Activated naive CD4-positive, alpha-beta T cell treated with anti-CD3 and anti-CD28 coated beads, Interleukin-2, amount 50 U/mL, for 72 hours (primary cell): ENCODE results near the gene SSR4. TPM values are rescaled to one million over a fixed set of nuclear protein-coding genes. Genes with fewer than 3 reads are reported as not detected.
A peak's percentile ranks its signal among the peaks of the same experiment; 100 is the strongest.

ENCODE experiments used
- ATAC-seq, 2 donors: fragments of 150-1000 bp; cut with Tn5 transposase; 2 replicates each; pipeline ENCODE4 v1.10.0; 2021; ENCODE audit warnings: mild to moderate bottlenecking in 2 of 2, moderate library complexity in 2 of 2
- DNase-seq, 2 donors: peaks; one replicate each; pipeline ENCODE4 v3.0.0; 2021 to 2022; ENCODE audit warnings: low spot score in 2 of 2
- H3K27ac Mint-ChIP-seq, 2 donors: one replicate each; pipeline ENCODE4 v1.8.0; 2022; ENCODE audit warnings: mild to moderate bottlenecking in 2 of 2, mixed read lengths in 2 of 2
- H3K36me3 Mint-ChIP-seq, 2 donors: one replicate each; pipeline ENCODE4 v1.8.0; 2022; ENCODE audit warnings: mixed read lengths in 2 of 2
- H3K9me3 Mint-ChIP-seq, 2 donors: one replicate each; pipeline ENCODE4 v1.8.0; 2022; ENCODE audit warnings: mixed read lengths in 2 of 2
- total RNA-seq, 2 donors: library from RNA; stranded (reverse); gene quantifications; one replicate each; pipeline ENCODE4 v1.2.3, GENCODE V29; 2022

Gene SSR4
- total RNA-seq, 2 donors from 2014 or later, result 142 to 156 TPM

GRCh38 chrX:153776120-153776599, 18.3 kb upstream of the SSR4 start:
- ATAC-seq (no peak), DNase-seq (no peak)
- Mint-ChIP-seq H3K9me3 (no peaks in the 10 kb centered on the region), H3K36me3 (no peaks in the 10 kb centered on the region), H3K27ac (no peak overlapping the region)

- no peaks in the 10 kb centered on the region for H3K36me3 Mint-ChIP-seq
- H3K9me3 Mint-ChIP-seq, result no peaks in the 10 kb centered on the region
- no peak for DNase-seq
- ATAC-seq, result peak in 1 of 2 donors; percentile 44
- H3K27ac Mint-ChIP-seq, result no peak overlapping the region
These were observed 17.8 kb upstream of the SSR4 start for GRCh38 chrX:153776611-153777045.

GRCh38 chrX:153777261-153778090, 17.0 kb upstream of the SSR4 start:
- Mint-ChIP-seq H3K9me3 (no peaks in the 10 kb centered on the region), H3K27ac (no peak overlapping the region), H3K36me3 (no peaks in the 10 kb centered on the region)
- ATAC-seq (no peak), DNase-seq (no peak)

GRCh38 chrX:153778181-153778580, 16.3 kb upstream of the SSR4 start:
- Mint-ChIP-seq H3K36me3 (no peaks in the 10 kb centered on the region), H3K9me3 (no peaks in the 10 kb centered on the region), H3K27ac (no peak overlapping the region)
- no peak for DNase-seq
- ATAC-seq, result no peak

- Mint-ChIP-seq H3K36me3 (no peaks in the 10 kb centered on the region), H3K9me3 (no peaks in the 10 kb centered on the region), H3K27ac (no peak overlapping the region)
- ATAC-seq, result no peak
- DNase-seq, result no peak
These were observed 15.8 kb upstream of the SSR4 start for GRCh38 chrX:153778684-153779101.

- peak overlapping the region in 1 of 2 donors; percentile 88 for H3K27ac Mint-ChIP-seq
- no peaks in the 10 kb centered on the region for H3K9me3 Mint-ChIP-seq
- ATAC-seq, result no peak
These were observed 14.4 kb upstream of the SSR4 start for GRCh38 chrX:153779891-153780677.

GRCh38 chrX:153780678-153781427, 13.6 kb upstream of the SSR4 start, which contains the start of gene SRPK3:
Gene SRPK3, plus strand, starts transcription at chrX:153781041. Its CDS starts 46 bp downstream, at chrX:153781087.
- H3K9me3 Mint-ChIP-seq, result no peaks in the 10 kb centered on the region
- ATAC-seq, result no peak
- no peaks in the 10 kb centered on the region for H3K36me3 Mint-ChIP-seq
- H3K27ac Mint-ChIP-seq, result peak within 1 kb of the TSS in 1 of 2 donors; percentile 88
- DNase-seq, result no peak

More at GRCh38 chrX:153779891-153780677, 14.4 kb upstream of the SSR4 start:
- H3K36me3 Mint-ChIP-seq, result no peaks in the 10 kb centered on the region
- DNase-seq, result no peak

GRCh38 chrX:153781428-153782047, 12.9 kb upstream of the SSR4 start:
- H3K36me3 Mint-ChIP-seq, result no peaks in the 10 kb centered on the region
- DNase-seq, result no peak
- H3K9me3 Mint-ChIP-seq, result no peaks in the 10 kb centered on the region
- no peak for ATAC-seq
- H3K27ac Mint-ChIP-seq, result no peak overlapping the region

- ATAC-seq, result peak in 1 of 2 donors; percentile 23
These were observed 12.2 kb upstream of the SSR4 start for GRCh38 chrX:153782313-153782712.

GRCh38 chrX:153782871-153783270, 11.6 kb upstream of the SSR4 start:
- Mint-ChIP-seq H3K36me3 (no peaks in the 10 kb centered on the region), H3K27ac (no peak overlapping the region), H3K9me3 (no peaks in the 10 kb centered on the region)
- ATAC-seq (no peak), DNase-seq (no peak)

More at GRCh38 chrX:153782313-153782712, 12.2 kb upstream of the SSR4 start:
- Mint-ChIP-seq H3K27ac (no peak overlapping the region), H3K36me3 (no peaks in the 10 kb centered on the region), H3K9me3 (no peaks in the 10 kb centered on the region)
- DNase-seq, result no peak

- no peaks in the 10 kb centered on the region for H3K9me3 Mint-ChIP-seq
- ATAC-seq (no peak), DNase-seq (no peak)
- no peaks in the 10 kb centered on the region for H3K36me3 Mint-ChIP-seq
- H3K27ac Mint-ChIP-seq, result no peak overlapping the region
These were observed 11.0 kb upstream of the SSR4 start for GRCh38 chrX:153783378-153784013.

GRCh38 chrX:153784325-153784967, 10.0 kb upstream of the SSR4 start:
- Mint-ChIP-seq H3K9me3 (no peaks in the 10 kb centered on the region), H3K27ac (no peak overlapping the region), H3K36me3 (no peaks in the 10 kb centered on the region)
- DNase-seq, result no peak
- ATAC-seq, result no peak

- Mint-ChIP-seq H3K27ac (no peak overlapping the region), H3K36me3 (no peaks in the 10 kb centered on the region), H3K9me3 (no peaks in the 10 kb centered on the region)
- DNase-seq, result no peak
- ATAC-seq, result no peak
These were observed 7.8 kb upstream of the SSR4 start for GRCh38 chrX:153786669-153787068.

GRCh38 chrX:153789654-153790053, 4.8 kb upstream of the SSR4 start:
- ATAC-seq, result no peak
- DNase-seq, result no peak
- Mint-ChIP-seq H3K36me3 (peaks cover 7 to 8% of the 10 kb centered on the region in 2 donors), H3K27ac (no peak overlapping the region), H3K9me3 (no peaks in the 10 kb centered on the region)

GRCh38 chrX:153791104-153791852, 3.2 kb upstream of the SSR4 start:
- Mint-ChIP-seq H3K36me3 (peaks cover 11 to 13% of the 10 kb centered on the region in 2 donors), H3K27ac (no peak overlapping the region), H3K9me3 (no peaks in the 10 kb centered on the region)
- DNase-seq (no peak), ATAC-seq (no peak)
